Measurements from ENCODE around the gene GPR180.

GRCh38 chr13:94599877-94600276 is 1.8 kb upstream of the GPR180 start:
- no peak for TF ChIP-seq EZH2 (IDR thresholded peaks at IDR 0.05; ENCODE audit: insufficient read depth, poor library complexity, severe bottlenecking)
- TF ChIP-seq EZH2phosphoT487 (IDR thresholded peaks at IDR 0.05; ENCODE audit: insufficient read depth, low read depth): no peak

Data from GM23248 (cell line).